ENCODE data around the gene TNFSF8. TPM values are rescaled to one million over a fixed set of nuclear protein-coding genes. Genes with fewer than 3 reads are reported as not detected.
A peak's percentile ranks its signal among the peaks of the same experiment; 100 is the strongest.

TNFSF8 gene
- total RNA-seq, 2 experiments from 2014 or later, result 70.9 to 71.6 TPM

DNA sequence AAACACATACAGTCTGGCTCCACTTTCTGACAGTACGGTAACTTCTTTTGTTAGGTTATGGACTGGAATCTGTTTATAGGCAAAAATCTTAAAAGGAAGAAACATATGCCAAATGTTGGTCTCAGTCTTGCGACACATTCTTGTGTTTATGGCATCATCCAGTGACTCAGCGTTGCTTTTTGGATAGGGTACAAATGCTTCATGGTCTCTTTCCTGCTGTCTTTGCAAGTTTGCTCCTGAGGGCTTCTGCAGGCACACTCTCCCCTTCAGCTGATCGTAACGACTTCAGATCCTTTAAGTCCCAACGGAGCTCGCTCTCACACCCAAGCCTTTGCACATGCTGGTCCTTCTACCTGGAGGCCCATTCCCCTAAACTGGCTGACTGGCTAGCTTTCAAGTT is 23.6 kb upstream of the TNFSF8 start:
- CTCF ChIA-PET, result no interaction called here
- ATAC-seq (ENCODE audit: poor library complexity), result no peak
- Histone ChIP-seq H3K27me3 (ENCODE audit: control insufficient read depth in 1 of 2, insufficient read depth in 2 of 2, low read length in 2 of 2) (no peaks in the 10 kb centered on the region), H3K9me3 (ENCODE audit: control insufficient read depth in 1 of 2, insufficient read depth in 1 of 2, low read length in 2 of 2) (no peaks in the 10 kb centered on the region), H3K27ac (ENCODE audit: low read depth in 1 of 2, low read length in 2 of 2) (no peak overlapping the region), H3K36me3 (ENCODE audit: insufficient read depth, low read length) (no peaks in the 10 kb centered on the region), H3K4me1 (ENCODE audit: insufficient read depth, low read length) (peaks cover 9% of the 10 kb centered on the region), H3K4me3 (ENCODE audit: low read length) (no peak overlapping the region)
- peak in 2 of 14 experiments; percentile 53 to 56 for DNase-seq
- POLR2A ChIA-PET, result no interaction called here
- Mint-ChIP-seq H3K4me3 (no peak overlapping the region), H3K4me1 (ENCODE audit: low read depth) (peaks cover 25% of the 10 kb centered on the region), H3K27ac (no peak overlapping the region), H3K36me3 (ENCODE audit: low read depth) (no peaks in the 10 kb centered on the region), H3K9me3 (peaks cover under 1% of the 10 kb centered on the region), H3K27me3 (no peaks in the 10 kb centered on the region)
- no peak for TF ChIP-seq CTCF (IDR thresholded peaks at IDR 0.05)
- intact Hi-C loops (cut with DNase I, micrococcal nuclease), result no loop called here

DNA sequence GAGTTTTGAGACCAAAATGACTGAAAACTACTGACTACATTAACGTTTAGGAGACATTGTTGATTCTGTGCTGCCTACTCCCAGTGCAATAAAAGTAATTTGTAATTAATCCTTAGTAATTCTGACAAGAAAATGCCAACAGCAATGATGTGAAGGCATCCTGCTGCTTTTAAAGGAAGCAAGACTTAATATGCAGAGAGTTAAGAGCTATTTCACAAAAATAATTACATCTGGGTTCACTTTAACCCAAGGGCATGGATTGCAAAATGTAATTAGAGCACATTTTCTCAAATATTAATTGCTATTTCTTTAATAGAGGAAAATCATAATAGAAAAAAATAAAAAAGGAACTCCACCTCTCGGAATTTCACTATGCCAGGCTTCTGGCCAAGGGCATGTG is 22.7 kb upstream of the TNFSF8 start:
- intact Hi-C loops (cut with DNase I, micrococcal nuclease), result no loop called here
- Histone ChIP-seq H3K27ac (ENCODE audit: low read depth in 1 of 2, low read length in 2 of 2) (no peak overlapping the region), H3K4me3 (ENCODE audit: low read length) (no peak overlapping the region), H3K4me1 (ENCODE audit: insufficient read depth, low read length) (peaks cover 6% of the 10 kb centered on the region), H3K27me3 (ENCODE audit: control insufficient read depth in 1 of 2, insufficient read depth in 2 of 2, low read length in 2 of 2) (no peaks in the 10 kb centered on the region), H3K9me3 (ENCODE audit: control insufficient read depth in 1 of 2, insufficient read depth in 1 of 2, low read length in 2 of 2) (no peaks in the 10 kb centered on the region), H3K36me3 (ENCODE audit: insufficient read depth, low read length) (no peaks in the 10 kb centered on the region)
- Mint-ChIP-seq H3K27ac (no peak overlapping the region), H3K4me1 (ENCODE audit: low read depth) (peaks cover 16% of the 10 kb centered on the region), H3K4me3 (no peak overlapping the region), H3K27me3 (no peaks in the 10 kb centered on the region), H3K36me3 (ENCODE audit: low read depth) (no peaks in the 10 kb centered on the region), H3K9me3 (no peaks in the 10 kb centered on the region)
- no peak for ATAC-seq (ENCODE audit: poor library complexity)
- ChIA-PET CTCF (no interaction called here), POLR2A (no interaction called here)
- DNase-seq, result no peak
- TF ChIP-seq CTCF (IDR thresholded peaks at IDR 0.05), result no peak

GRCh38 chr9:114950761-114951160 is 20.4 kb upstream of the TNFSF8 start:
- Mint-ChIP-seq H3K4me1 (ENCODE audit: low read depth) (no peaks in the 10 kb centered on the region), H3K27ac (no peak overlapping the region), H3K4me3 (no peak overlapping the region), H3K9me3 (no peaks in the 10 kb centered on the region), H3K36me3 (ENCODE audit: low read depth) (no peaks in the 10 kb centered on the region), H3K27me3 (no peaks in the 10 kb centered on the region)
- ChIA-PET CTCF (no interaction called here), POLR2A (no interaction called here)
- ATAC-seq (ENCODE audit: poor library complexity) (no peak), DNase-seq (no peak)
- intact Hi-C loops (cut with DNase I, micrococcal nuclease), result no loop called here
- H3K27ac ChIP-seq (ENCODE audit: low read depth in 1 of 2, low read length in 2 of 2), result no peak overlapping the region
- TF ChIP-seq CTCF (IDR thresholded peaks at IDR 0.05), result no peak
- no peaks in the 10 kb centered on the region for H3K4me1 ChIP-seq (ENCODE audit: insufficient read depth, low read length)
- no peaks in the 10 kb centered on the region for H3K27me3 ChIP-seq (ENCODE audit: control insufficient read depth in 1 of 2, insufficient read depth in 2 of 2, low read length in 2 of 2)
- H3K9me3 ChIP-seq (ENCODE audit: control insufficient read depth in 1 of 2, insufficient read depth in 1 of 2, low read length in 2 of 2), result no peaks in the 10 kb centered on the region
- H3K36me3 ChIP-seq (ENCODE audit: insufficient read depth, low read length), result no peaks in the 10 kb centered on the region
- H3K4me3 ChIP-seq (ENCODE audit: low read length), result no peak overlapping the region

Measured in CD4-positive, alpha-beta T cell (primary cell).